Activated CD4-positive, alpha-beta T cell treated with anti-CD3 and anti-CD28 coated beads, Interleukin-2, amount 10 ng/mL, durations not matched to agents 24 days and 14 days (primary cell): ENCODE data around the gene GALNT9. TPM values are rescaled to one million over a fixed set of nuclear protein-coding genes. Genes with fewer than 3 reads are reported as not detected.

Source experiments
- total RNA-seq: library from RNA; stranded (reverse); gene quantifications from 2 replicates; pipeline ENCODE4 v1.2.3, GENCODE V29; 2022

GALNT9 gene
- total RNA-seq, 1 donor from 2014 or later = not detected

Other genes starting within 250 kb of the GALNT9 start
- 51.7 and 55.5 TPM in 2 replicates for gene DDX51, start 185.3 kb downstream of the GALNT9 start, total RNA-seq
- gene NOC4L, start 185.1 kb downstream of the GALNT9 start, total RNA-seq = 49.6 and 53.3 TPM in 2 replicates
- gene FBRSL1, start 160.6 kb upstream of the GALNT9 start, total RNA-seq = 91.3 and 96.1 TPM in 2 replicates